ENCODE results near the gene MEN1.

The MEN1 gene

GRCh38 chr11:64784813-64785581 lies 25.4 kb downstream of the MEN1 start:
- no peak for DNase-seq (ENCODE audit: low spot score)

DNA sequence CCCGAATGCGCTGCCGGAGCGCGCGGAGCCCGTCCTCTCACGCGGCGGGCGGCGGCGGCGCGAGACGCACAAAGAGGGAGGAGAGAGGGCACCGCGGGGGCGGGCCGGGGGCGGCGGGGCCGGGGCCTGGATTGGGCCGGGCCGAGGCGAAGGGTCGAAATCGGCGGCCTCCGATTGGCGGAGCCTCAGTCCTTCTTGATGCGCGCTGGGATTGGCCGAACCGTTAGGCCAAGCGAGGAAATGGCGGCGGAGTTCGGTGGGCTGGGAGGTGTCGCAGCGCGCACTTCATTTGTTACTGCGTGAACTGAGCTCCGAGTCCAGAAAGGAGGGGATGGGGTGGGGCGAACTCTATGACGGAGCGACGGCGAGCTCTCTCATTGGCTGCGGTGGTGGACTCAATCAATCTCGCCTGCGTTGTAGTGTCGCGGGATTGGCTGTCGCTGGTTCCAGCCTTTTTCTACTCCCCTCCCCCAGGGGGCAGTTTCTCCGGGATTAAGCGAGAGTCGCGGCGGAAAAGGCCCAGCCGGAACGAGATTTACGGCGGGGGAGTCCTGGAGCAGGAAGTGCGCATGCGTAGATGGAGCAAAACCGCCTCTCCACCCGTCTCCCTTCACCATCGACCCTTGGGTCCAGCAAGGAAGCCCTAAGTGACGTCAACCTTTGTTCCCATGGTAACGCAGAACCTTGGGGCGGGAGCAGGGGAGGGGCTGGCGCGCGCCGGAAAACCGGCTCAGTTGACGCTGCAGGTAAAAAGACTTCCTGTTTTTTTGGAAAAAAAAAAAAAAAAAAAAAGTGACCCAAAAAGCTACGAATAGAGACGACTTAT lies 31.7 kb downstream of the MEN1 start, which contains the start of gene SF1:
TSS of gene SF1 (minus strand) at position 70 of the 826 bp plus-strand sequence. CDS start 150 bp downstream, outside the sequence.
- DNase-seq (ENCODE audit: low spot score) = peak; percentile 100

GRCh38 chr11:64778223-64778472 lies 32.2 kb downstream of the MEN1 start:
- DNase-seq (ENCODE audit: low spot score) = no peak

- peak; percentile 79 for DNase-seq (ENCODE audit: low spot score)
These were observed 32.7 kb downstream of the MEN1 start for GRCh38 chr11:64777449-64778222.

DNA sequence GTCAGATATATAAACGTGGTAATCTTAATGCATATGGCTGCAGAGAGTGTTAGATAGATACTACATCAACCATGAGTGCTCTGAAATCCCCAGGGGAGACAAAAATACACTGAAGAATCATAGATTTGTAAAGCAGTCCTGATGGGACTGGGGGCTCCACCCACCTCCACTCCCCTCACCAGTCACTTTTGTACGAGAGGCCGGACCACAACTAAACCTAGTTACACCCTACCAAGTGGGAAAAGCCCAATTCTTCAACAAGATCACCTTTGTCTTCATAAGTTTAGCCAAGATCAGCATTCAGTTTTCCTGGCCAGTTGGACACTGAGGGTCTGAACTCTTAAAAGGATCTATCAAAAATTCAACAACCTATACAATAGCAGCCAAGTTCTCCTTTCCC lies 33.5 kb downstream of the MEN1 start:
- no peak for DNase-seq (ENCODE audit: low spot score)

GRCh38 chr11:64776425-64776824 lies 33.9 kb downstream of the MEN1 start:
- no peak for DNase-seq (ENCODE audit: low spot score)

DNA sequence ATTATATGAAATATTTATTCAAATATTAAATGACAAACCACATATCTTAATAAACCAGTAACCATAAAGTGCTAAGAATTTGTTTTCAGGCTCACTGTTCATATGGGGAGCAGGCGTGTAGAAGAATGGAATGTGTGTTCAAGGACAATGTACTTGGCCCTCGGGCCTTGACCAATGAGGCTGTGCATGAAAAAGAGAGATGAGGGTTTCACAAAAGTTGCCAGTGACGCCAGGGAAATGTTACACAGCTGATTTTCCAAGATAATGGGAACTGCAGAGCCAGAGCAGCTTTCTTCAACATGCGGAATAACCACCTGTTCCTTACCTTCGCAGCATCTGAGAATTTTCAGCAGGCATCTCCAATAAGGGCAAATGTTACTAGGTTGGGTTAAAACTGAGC lies 36.2 kb downstream of the MEN1 start:
- no peak for DNase-seq (ENCODE audit: low spot score)

DNA sequence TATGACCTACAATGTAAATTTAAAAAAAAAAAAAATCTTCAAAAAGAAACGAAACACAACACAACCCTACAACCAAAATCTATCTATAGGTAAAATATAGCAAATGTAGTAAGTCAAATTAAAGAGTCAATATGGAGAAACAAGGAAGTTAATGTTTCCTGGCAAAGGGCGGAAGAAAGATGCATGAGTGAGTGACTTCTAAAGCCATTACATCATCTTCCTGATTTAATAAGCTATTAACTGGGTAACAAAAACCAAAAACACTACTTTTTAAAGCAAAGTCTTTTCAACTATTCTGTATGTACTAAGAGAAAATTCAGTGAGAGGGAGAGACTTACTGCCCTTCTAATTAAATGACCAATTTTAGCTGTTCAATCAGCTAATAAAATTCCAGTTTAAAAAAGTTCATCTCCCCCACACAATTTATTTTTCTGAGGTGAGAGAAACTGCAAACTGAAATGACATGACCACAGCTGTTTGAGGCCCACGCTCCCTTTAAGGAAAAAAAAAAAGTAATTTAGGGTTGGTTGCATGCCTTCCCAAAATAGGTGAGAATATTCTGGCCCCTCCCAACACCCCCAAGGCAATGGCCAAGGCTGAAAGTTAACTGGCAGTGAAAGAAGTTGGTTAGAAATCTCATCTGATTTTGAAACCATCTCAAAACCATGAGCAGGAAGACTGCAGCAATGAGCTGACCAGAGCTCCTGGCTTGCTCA lies 37.9 kb downstream of the MEN1 start:
- no peak for DNase-seq (ENCODE audit: low spot score)

GRCh38 chr11:64771861-64772260 lies 38.5 kb downstream of the MEN1 start:
- DNase-seq (ENCODE audit: low spot score) = no peak

DNA sequence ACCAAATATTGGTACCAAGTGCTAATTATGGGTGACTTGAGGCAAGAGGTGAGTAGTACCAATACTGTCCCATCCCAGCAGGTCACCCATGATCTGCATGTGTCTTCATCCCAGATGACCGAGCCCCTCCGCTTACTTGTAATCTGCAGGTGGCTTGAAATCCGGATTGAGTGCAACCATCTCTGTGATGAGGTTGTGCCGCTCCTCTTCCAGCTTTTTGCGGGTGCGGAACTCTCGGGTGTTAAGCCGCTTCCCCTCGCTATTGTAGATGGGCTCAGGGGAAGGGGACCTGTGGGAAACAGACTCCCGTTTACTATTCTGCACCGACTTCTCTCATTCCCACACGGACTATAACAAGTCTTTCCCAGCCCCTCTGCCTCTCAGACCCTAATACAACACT lies 40.2 kb downstream of the MEN1 start:
- DNase-seq (ENCODE audit: low spot score) = no peak

DNA sequence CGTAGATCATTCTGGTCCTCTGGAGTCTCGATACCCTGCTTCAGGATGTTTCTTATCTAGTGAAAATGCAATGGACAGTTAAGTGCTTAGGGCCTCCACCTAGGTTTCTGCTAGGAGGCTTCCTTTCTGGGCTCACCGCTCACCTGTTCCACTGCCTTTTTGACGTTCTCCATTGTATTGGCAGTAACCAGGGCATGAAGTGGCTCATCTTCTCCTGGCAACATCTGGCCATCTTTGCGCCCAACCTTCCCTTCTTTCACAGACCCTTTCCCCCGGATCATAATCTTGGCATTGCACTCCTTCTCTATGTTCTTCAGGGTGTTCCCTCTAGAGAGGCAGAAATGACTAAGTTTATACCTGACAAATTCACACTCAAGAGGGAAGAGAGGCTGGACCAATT lies 41.1 kb downstream of the MEN1 start:
- no peak for DNase-seq (ENCODE audit: low spot score)

GRCh38 chr11:64768300-64768694 lies 42.1 kb downstream of the MEN1 start:
- no peak for DNase-seq (ENCODE audit: low spot score)

DNA sequence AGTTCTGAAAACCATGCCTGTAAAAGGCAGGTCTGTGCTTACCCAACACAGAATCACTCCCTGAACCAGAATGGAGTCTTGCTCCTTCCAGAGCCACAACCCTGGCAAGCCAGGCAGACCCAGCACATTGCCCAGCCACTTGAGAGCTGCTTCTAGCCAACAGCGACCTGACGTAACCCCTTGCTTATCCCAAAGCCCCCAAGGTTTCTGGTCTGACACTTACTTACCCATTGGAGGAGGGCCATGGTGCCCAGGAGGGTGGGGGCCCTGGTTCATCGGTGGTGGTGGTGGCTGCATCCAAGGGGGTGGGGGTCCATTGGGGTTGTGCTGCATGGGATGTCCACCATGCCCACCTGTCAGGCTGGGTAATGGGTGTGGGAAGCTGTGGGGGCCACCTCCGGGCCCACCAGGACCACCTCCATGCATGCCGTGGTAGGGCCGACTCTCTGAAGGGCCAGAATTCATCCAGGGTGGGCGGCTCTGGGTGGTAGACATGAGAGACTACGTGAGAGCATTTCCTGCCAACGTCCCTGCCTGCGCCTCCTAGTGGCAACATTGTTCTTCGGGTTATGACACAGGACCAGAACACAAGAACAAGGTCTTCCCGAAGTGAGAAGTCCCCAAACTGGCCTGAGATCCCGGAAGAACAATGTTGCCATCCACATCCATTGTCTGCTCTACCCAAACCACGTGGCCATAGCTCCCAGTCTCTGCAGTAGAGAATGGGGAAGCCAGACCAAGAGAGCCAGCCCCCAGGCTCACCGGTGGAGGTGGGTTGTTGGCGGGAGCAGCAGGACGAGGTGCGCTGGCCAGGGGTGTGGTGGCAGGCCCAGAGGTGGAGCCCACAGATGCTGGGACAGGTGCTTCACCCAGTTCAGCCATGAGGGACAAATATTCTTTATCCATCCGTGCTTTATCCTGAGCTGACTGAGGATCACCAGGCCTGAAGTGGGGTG lies 42.7 kb downstream of the MEN1 start:
- DNase-seq (ENCODE audit: low spot score) = peak; percentile 52

- DNase-seq (ENCODE audit: low spot score) = no peak
These were observed 43.5 kb downstream of the MEN1 start for GRCh38 chr11:64766881-64767280.

GRCh38 chr11:64765851-64766665 lies 44.3 kb downstream of the MEN1 start:
- no peak for DNase-seq (ENCODE audit: low spot score)

GRCh38 chr11:64765291-64765850 lies 45.0 kb downstream of the MEN1 start:
- no peak for DNase-seq (ENCODE audit: low spot score)

GRCh38 chr11:64764753-64765152 lies 45.6 kb downstream of the MEN1 start:
- DNase-seq (ENCODE audit: low spot score) = no peak

- no peak for DNase-seq (ENCODE audit: low spot score)
These were observed 46.2 kb downstream of the MEN1 start for GRCh38 chr11:64764040-64764611.

DNA sequence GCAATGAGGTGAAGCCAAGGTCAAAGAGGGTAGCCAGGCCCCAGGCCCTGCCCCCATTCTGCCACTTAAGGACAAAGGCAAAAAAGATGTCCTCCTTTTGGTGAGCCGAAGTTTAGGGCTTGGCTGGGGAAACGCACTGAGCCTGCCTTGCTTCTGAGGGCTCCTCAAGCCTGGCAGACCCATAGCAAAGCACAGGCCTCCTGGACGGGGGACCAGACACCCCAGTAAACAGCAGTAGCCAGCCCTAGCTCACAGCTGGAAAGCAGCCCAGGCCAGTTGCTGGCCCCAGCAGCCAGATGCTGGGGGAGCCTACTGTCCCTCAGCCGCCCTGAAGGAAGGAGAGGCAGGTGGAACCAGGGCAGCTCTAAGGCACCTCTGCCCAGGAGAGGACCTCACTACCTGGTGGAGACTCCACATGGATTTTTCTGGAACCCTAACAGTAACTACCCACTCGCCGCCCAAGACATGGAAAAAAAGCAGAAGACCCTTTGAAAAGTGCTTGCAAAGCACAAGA lies 46.8 kb downstream of the MEN1 start:
- DNase-seq (ENCODE audit: low spot score) = no peak

Measured in Ammon's horn (tissue), 1 donor.